ENCODE measurements around the gene RAB11FIP4.
A peak's percentile ranks its signal among the peaks of the same experiment; 100 is the strongest.

GRCh38 chr17:31533546-31534155, 142.2 kb downstream of the RAB11FIP4 start:
- peak; percentile 84 for TF ChIP-seq CTCF (conservative IDR thresholded peaks at IDR 0.05; ENCODE audit: low read length)
- TF ChIP-seq EZH2phosphoT487 (IDR thresholded peaks at IDR 0.05; ENCODE audit: borderline replicate concordance) = no peak
